OCI-LY1 (cell line): ENCODE results near the gene PBXIP1.

Source experiments
- H2AFZ ChIP-seq: fragments of 200-600 bp; sonication (generic), shearing (Covaris generic); 2 replicates; pipeline ENCODE4 v1.6.0; 2014; ENCODE audit warnings: antibody characterized with exemption, mild to moderate bottlenecking, low read length
- H3F3A ChIP-seq: fragments of 200-600 bp; sonication (generic), shearing (Covaris generic); 2 replicates; pipeline ENCODE4 v1.6.0; 2014; ENCODE audit warnings: mild to moderate bottlenecking, antibody characterized with exemption, low read length, moderate library complexity; ENCODE audit not compliant: insufficient read depth
- H3K27ac ChIP-seq: fragments of 200-600 bp; sonication (generic); 2 replicates; pipeline ENCODE4 v1.5.1; 2014; ENCODE audit warnings: low read length, mixed run types, mild to moderate bottlenecking, low read depth; ENCODE audit not compliant: poor library complexity, severe bottlenecking
- H3K27me3 ChIP-seq: fragments of 200-600 bp; sonication (generic); 2 replicates; pipeline ENCODE4 v1.6.0; 2014; ENCODE audit warnings: antibody characterized with exemption, mild to moderate bottlenecking, low read length, moderate library complexity; ENCODE audit not compliant: insufficient read depth
- H3K36me3 ChIP-seq: fragments of 200-600 bp; sonication (generic); 2 replicates; pipeline ENCODE4 v1.6.1; 2014; ENCODE audit warnings: mild to moderate bottlenecking, antibody characterized with exemption, low read length, moderate library complexity, mixed read lengths; ENCODE audit not compliant: insufficient read depth
- H3K4me1 ChIP-seq: fragments of 200-600 bp; sonication (generic); 2 replicates; pipeline ENCODE4 v1.5.1; 2014; ENCODE audit warnings: mild to moderate bottlenecking, low read length, moderate library complexity; ENCODE audit not compliant: insufficient read depth, severe bottlenecking
- H3K4me2 ChIP-seq: fragments of 200-600 bp; sonication (generic), shearing (Covaris generic); 2 replicates; pipeline ENCODE4 v1.6.1; 2014; ENCODE audit warnings: low read length
- H3K4me3 ChIP-seq: fragments of 200-600 bp; sonication (generic); 2 replicates; pipeline ENCODE4 v1.5.1; 2014; ENCODE audit warnings: low read length, low read depth, mild to moderate bottlenecking, mixed read lengths; ENCODE audit not compliant: poor library complexity, severe bottlenecking
- H3K79me2 ChIP-seq: fragments of 200-600 bp; shearing (Covaris generic); 2 replicates; pipeline ENCODE4 v1.6.1; 2016; ENCODE audit warnings: mixed run types, low read length, mixed read lengths; ENCODE audit not compliant: insufficient read depth
- H3K9ac ChIP-seq: fragments of 200-600 bp; sonication (generic), shearing (Covaris generic); 2 replicates; pipeline ENCODE4 v1.6.1; 2014; ENCODE audit warnings: mild to moderate bottlenecking, low read length, mixed read lengths
- H3K9me2 ChIP-seq: fragments of 200-600 bp; sonication (generic), shearing (Covaris generic); 2 replicates; pipeline ENCODE4 v1.6.1; 2014; ENCODE audit warnings: low read depth, mild to moderate bottlenecking, low read length, mixed read lengths
- H3K9me3 ChIP-seq: fragments of 200-600 bp; shearing (Covaris generic); 2 replicates; pipeline ENCODE4 v1.6.1; 2014; ENCODE audit warnings: low read length, mixed read lengths
- H4K20me1 ChIP-seq: fragments of 200-600 bp; sonication (generic), shearing (Covaris generic); 2 replicates; pipeline ENCODE4 v1.6.0; 2016; ENCODE audit warnings: mild to moderate bottlenecking, low read length; ENCODE audit not compliant: insufficient read depth
- EZH2 ChIP-seq: fragments of 200-600 bp; sonication (generic), shearing (Covaris generic); IDR thresholded peaks from 2 replicates; pipeline ENCODE4 v1.8.0; 2017; ENCODE audit warnings: borderline replicate concordance, mixed run types, mild to moderate bottlenecking, antibody characterized with exemption, low read length, moderate library complexity, mixed read lengths
- TF ChIP-seq, protein P1 (sequence below): fragments of 200-600 bp; sonication (generic), shearing (Covaris generic); IDR thresholded peaks from 2 replicates; pipeline ENCODE4 v1.5.1; 2017; ENCODE audit warnings: mild to moderate bottlenecking, antibody characterized with exemption, low read length, moderate library complexity, mixed read lengths

Gene PBXIP1

GRCh38 chr1:154954541-154954940, 1.4 kb downstream of the PBXIP1 start:
- H3K4me2 ChIP-seq, result peak overlapping the region; percentile 74
- H3K9me2 ChIP-seq, result no peaks in the 10 kb centered on the region
- peak overlapping the region; percentile 89 for H3K27ac ChIP-seq
- no peaks in the 10 kb centered on the region for H4K20me1 ChIP-seq
- H2AFZ ChIP-seq, result no peak overlapping the region
- no peaks in the 10 kb centered on the region for H3K27me3 ChIP-seq
- peak overlapping the region; percentile 65 for H3K4me3 ChIP-seq
- H3K9ac ChIP-seq, result peak overlapping the region; percentile 33; the same call in 1 of the 2 replicates
- TF ChIP-seq EZH2, result no peak
- TF ChIP-seq, protein P1, sequence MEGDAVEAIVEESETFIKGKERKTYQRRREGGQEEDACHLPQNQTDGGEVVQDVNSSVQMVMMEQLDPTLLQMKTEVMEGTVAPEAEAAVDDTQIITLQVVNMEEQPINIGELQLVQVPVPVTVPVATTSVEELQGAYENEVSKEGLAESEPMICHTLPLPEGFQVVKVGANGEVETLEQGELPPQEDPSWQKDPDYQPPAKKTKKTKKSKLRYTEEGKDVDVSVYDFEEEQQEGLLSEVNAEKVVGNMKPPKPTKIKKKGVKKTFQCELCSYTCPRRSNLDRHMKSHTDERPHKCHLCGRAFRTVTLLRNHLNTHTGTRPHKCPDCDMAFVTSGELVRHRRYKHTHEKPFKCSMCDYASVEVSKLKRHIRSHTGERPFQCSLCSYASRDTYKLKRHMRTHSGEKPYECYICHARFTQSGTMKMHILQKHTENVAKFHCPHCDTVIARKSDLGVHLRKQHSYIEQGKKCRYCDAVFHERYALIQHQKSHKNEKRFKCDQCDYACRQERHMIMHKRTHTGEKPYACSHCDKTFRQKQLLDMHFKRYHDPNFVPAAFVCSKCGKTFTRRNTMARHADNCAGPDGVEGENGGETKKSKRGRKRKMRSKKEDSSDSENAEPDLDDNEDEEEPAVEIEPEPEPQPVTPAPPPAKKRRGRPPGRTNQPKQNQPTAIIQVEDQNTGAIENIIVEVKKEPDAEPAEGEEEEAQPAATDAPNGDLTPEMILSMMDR, result no peak
- H3K79me2 ChIP-seq, result no peaks in the 10 kb centered on the region
- H3K9me3 ChIP-seq, result no peaks in the 10 kb centered on the region
- peaks cover 21% of the 10 kb centered on the region for H3K36me3 ChIP-seq
- H3F3A ChIP-seq, result no peaks in the 10 kb centered on the region
- peaks cover 64% of the 10 kb centered on the region for H3K4me1 ChIP-seq

GRCh38 chr1:154953611-154954038, 2.3 kb downstream of the PBXIP1 start:
- no peak for TF ChIP-seq EZH2
- TF ChIP-seq, protein P1, result no peak
- no peak overlapping the region for H2AFZ ChIP-seq
- H4K20me1 ChIP-seq, result no peaks in the 10 kb centered on the region
- no peaks in the 10 kb centered on the region for H3F3A ChIP-seq
- no peaks in the 10 kb centered on the region for H3K9me2 ChIP-seq
- peak overlapping the region; percentile 49 for H3K4me3 ChIP-seq
- H3K9ac ChIP-seq, result peak overlapping the region; percentile 21; the same call in 1 of the 2 replicates
- peaks cover 12% of the 10 kb centered on the region; the same call in 1 of the 2 replicates for H3K36me3 ChIP-seq
- no peaks in the 10 kb centered on the region for H3K79me2 ChIP-seq
- H3K27me3 ChIP-seq, result no peaks in the 10 kb centered on the region
- no peaks in the 10 kb centered on the region for H3K9me3 ChIP-seq
- peaks cover 64% of the 10 kb centered on the region for H3K4me1 ChIP-seq
- H3K4me2 ChIP-seq, result peak overlapping the region; percentile 74; the same call in 1 of the 2 replicates
- peak overlapping the region; percentile 89 for H3K27ac ChIP-seq

DNA sequence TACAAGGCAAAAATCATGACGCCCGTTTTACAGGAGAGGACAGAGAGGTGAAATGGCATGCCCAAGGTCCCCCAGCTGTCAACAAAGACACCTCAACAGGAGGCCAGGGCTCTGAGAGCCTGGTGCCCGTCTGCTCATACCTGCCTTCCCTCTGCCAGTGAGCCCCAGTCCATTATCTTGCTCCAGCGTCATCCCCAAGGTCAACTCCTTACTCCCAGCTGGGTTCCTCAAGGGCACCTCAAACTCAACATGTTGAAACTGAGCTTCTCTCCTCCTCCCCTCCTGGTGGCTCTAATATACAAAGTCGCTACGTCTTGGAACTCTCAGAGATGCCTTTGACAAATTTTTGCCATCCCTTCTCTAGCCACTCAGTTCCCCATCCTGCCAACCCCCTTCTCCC, 3.2 kb downstream of the PBXIP1 start:
- peak overlapping the region; percentile 74; the same call in 1 of the 2 replicates for H3K4me2 ChIP-seq
- peak overlapping the region; percentile 89 for H3K27ac ChIP-seq
- no peaks in the 10 kb centered on the region for H3K9me3 ChIP-seq
- H3K9me2 ChIP-seq, result no peaks in the 10 kb centered on the region
- no peaks in the 10 kb centered on the region for H4K20me1 ChIP-seq
- no peak overlapping the region for H2AFZ ChIP-seq
- no peaks in the 10 kb centered on the region for H3K27me3 ChIP-seq
- H3K4me3 ChIP-seq, result peak overlapping the region; percentile 49
- H3F3A ChIP-seq, result no peaks in the 10 kb centered on the region
- H3K4me1 ChIP-seq, result peaks cover 64% of the 10 kb centered on the region
- H3K36me3 ChIP-seq, result peaks cover 8% of the 10 kb centered on the region; the same call in 1 of the 2 replicates
- no peaks in the 10 kb centered on the region for H3K79me2 ChIP-seq
- H3K9ac ChIP-seq, result peak overlapping the region; percentile 21; the same call in 1 of the 2 replicates
- TF ChIP-seq, protein P1, result no peak
- no peak for TF ChIP-seq EZH2
